GM19043 (cell line): ENCODE data around the gene DHX38.
"Not testable (repeated sequence)": the region's sequence is repeated elsewhere in the genome, so short reads cannot be mapped to it uniquely, and the experiment has no call there.

Source experiments
- ATAC-seq: cut with Tn5 transposase; IDR thresholded peaks from one replicate; pipeline ENCODE4 v1.9.1; 2021; ENCODE audit warnings: low read depth; ENCODE audit not compliant: unreplicated experiment

The DHX38 gene

DNA sequence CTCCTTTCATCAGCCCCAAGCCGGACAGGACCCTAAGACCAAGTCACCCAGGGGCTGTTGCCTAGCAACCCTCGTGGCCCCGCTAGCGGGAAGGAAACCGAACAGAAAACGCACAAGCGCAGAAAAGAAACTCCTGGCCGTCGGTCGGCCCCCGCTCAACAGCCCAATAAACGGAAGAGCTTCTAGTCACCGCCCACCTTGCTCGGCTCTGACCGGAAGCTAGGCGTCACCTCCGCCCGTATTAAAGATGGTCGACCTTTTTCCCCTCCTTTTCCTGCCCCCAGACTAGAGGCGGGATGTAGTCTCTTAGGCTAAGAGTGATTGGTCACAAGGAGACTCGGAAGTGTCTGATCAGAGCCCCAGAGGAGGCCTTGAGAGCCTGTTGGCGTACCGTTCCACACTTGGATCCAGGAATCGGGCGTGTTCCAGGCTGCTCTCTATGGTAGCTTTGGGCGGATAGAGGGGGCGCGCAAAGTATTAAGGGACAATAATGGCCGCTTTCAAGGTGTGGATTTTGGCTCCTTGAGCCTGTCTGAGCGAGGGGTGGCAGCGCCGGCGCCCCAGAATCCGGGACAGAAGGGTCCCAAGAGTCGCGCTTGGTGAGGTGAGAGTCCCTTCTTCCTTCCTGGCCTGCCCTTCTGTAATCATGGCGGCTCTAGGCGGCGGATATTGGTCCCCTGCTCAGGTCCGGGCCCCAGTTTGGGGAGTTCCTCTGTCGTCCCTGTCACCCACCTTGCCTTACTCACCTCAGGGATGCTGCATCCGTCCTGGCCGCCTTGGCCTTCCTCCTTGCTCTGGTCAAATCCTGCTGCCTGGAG, at the start of gene DHX38, which contains the start of gene TXNL4B:
Gene DHX38, plus strand, starts transcription at position 400 of the 818 bp plus-strand sequence. CDS start 2,311 bp downstream, outside the sequence.
Gene TXNL4B, minus strand, starts transcription at position 173 of the 818 bp plus-strand sequence. CDS start 2,871 bp downstream, outside the sequence.
- ATAC-seq = peak; percentile 98

DNA sequence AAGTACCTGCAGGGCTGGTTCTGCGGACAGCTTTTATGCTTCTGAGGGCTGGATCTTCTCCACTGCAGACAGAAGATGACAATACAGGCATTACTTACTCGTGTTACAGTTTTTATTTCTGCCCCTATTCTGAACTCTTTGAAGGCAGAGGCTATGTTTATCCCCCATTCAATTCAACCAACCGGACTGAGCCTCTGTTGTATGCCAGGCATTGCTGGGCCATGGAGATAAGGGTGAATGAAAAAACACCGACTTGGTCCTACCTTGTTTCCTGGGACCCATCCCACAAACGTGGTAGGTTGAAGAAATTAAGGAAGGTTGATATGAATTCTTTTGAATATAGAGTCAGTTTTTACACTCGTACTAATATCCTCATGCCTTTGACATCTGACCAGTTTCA, 49.4 kb upstream of the DHX38 start:
- ATAC-seq = no peak

DNA sequence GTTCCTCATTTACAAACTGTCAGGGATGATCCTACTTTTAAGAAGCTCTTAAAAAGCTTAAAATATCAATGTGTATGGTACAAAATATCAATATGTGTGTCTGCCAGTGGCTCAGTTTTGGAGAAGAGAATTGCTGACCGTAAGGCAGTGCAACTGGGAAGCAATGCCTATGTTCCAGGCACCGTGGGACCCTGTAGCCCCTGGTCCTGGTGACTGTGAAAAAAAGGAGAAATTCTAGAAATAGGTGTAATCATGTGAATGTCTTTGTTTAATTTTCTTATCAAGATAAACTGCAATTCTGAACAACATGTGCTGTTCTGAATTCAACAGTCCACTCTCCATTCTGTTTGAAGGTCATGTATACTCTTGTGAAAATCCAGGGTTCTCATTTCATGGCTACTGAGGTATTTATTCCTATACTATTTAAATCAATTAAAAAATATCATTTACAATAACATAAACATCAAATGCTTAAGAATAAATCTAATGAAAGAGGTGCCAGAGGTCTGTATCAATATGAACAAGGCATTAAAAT, 48.8 kb upstream of the DHX38 start:
- ATAC-seq = no peak

DNA sequence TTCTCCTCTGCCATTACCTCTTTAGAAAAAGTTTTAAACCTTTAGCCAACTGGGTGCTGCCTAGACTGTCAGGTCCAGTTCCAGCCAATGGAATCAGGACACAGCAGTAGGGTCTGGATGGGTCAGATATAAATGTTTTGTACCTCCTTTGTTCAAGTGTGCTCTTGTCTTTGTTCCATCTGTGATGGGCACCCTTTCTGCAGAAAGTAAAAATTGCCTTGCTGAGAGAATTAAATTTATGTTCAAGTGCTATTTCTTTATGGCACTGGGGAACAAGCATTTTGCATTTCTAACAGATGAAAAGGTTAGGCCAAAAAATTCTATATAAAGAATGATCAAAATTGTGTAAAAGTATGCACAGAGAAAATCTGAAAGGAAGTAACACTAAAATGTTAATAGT, 44.5 kb upstream of the DHX38 start:
- no peak for ATAC-seq

DNA sequence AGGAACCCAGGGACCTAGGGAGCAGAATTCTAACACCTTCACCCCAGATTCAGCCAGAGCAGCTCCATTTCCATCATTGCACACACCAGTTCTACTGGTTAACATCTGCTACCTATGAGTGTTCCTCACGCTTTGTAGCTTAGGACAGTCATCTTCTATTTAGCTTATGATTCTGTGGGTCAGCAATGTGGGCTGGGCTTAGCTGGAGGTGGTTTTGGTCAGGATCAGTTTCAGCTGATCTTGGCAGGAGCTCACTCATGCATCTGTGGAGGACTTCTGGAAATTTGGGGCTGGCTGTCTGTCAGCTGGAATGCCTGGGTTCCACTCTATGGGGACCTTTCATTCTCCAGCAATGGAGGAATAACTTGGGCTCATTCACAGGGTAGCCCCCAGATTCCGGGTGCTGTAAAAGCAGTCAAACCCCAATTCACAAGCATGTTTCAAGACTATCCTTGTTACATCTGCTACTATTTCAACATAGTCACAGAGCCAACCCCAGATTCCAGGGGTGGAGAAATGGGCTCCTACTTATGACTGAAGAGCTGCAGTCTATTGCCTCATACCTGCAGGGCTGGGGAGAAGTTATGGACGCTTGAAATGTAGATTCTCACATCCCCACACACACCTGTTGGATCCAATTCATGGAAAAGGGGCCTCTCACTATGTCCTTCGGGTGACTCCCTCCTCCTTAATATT, 42.7 kb upstream of the DHX38 start:
- no peak for ATAC-seq

DNA sequence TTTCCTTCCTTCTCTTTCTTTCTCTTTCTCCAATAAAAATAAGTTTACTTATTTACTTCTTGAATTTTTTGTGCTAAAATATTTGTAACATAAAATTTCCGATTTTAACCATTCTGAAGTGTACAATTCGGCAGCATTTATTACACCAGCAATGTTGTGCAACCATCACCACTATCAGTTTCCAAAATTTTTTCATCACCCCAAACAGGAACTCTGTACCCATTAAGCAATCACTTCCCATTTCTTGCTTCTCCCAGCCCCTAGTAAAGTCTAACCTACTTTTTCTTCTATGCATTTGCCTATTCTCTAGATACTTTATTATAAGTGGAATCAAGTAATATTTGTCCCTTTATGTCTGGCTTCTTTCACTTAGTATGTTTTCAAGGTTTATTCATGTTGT, 41.8 kb upstream of the DHX38 start:
- no peak for ATAC-seq

DNA sequence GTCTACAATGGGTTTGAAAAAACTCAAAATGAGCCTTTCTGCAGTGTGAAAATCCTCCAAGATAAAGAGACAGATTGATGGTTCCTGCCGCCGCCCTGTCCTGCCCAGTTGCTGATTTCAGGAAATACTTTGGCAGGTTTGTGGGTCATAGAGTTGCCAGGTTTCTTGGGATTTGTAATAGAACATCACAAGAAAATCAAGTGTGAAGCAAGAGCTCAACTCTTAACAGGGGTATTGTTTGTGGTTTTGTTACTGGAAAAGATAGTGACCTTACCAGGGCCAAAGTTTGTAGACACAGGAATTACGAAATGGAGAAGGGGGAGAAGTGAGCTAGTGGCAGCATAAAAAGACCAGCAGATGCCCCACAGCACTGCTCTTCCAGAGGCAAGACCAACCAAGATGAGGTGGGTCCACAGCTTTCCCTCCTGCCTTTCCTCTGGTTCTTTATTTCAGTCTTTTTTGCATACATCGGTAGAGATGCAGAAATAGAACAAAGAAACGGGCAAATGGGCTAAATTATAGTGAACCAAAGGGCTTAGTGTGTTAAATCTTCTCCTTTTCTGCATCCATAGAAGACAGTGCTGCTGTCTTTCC, 39.3 kb upstream of the DHX38 start, which contains the start of gene HP:
Gene HP, plus strand, starts transcription at position 252 of the 594 bp plus-strand sequence. Its CDS starts 148 bp downstream, at position 400.
- ATAC-seq = not testable (repeated sequence)

DNA sequence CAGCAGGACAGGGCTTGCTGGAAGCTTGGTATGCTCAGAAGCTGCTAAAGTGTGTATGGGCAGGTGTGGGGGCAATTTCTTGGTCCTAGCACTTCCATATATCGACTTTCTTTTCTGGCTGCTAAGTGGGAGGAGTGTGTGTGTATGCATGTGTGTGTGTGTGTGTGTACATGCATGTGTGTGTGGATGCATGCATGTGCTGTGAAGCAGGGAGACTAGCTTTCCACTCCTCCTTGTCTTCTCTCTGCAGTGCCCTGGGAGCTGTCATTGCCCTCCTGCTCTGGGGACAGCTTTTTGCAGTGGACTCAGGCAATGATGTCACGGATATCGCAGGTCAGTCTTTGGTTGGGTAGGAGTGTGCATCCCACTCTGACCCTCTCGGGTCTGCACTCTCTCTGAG, 37.7 kb upstream of the DHX38 start:
- ATAC-seq = no peak

DNA sequence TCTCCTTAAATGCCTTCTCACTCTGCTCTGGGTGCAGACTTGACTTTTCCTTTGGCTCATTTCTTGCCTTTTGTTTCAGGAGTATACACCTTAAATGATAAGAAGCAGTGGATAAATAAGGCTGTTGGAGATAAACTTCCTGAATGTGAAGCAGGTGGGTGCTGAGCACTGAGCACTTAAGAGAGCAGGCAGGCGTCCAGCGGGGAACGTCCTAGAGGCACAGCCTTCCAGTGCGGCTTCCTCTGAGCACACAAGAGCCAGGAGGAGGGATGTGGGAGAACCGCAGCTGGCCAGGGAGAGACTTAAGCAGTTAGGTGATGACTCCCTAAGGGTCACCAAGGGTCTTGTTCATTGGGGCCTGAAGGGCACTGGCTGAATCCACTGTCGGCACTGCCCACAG, 36.3 kb upstream of the DHX38 start:
- ATAC-seq = not testable (repeated sequence)

DNA sequence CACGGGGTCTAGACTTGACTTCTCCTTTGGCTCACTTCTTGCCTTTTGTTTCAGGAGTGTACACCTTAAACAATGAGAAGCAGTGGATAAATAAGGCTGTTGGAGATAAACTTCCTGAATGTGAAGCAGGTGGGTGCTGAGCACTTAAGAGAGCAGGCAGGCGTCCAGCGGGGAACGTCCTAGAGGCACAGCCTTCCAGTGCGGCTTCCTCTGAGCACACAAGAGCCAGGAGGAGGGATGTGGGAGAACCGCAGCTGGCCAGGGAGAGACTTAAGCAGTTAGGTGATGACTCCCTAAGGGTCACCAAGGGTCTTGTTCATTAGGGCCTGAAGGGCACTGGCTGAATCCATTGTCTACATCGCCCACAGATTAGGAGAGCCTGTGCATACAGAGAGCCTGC, 34.6 kb upstream of the DHX38 start:
- ATAC-seq = not testable (repeated sequence)

DNA sequence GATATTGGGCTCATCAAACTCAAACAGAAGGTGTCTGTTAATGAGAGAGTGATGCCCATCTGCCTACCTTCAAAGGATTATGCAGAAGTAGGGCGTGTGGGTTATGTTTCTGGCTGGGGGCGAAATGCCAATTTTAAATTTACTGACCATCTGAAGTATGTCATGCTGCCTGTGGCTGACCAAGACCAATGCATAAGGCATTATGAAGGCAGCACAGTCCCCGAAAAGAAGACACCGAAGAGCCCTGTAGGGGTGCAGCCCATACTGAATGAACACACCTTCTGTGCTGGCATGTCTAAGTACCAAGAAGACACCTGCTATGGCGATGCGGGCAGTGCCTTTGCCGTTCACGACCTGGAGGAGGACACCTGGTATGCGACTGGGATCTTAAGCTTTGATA, 33.2 kb upstream of the DHX38 start:
- ATAC-seq = no peak

DNA sequence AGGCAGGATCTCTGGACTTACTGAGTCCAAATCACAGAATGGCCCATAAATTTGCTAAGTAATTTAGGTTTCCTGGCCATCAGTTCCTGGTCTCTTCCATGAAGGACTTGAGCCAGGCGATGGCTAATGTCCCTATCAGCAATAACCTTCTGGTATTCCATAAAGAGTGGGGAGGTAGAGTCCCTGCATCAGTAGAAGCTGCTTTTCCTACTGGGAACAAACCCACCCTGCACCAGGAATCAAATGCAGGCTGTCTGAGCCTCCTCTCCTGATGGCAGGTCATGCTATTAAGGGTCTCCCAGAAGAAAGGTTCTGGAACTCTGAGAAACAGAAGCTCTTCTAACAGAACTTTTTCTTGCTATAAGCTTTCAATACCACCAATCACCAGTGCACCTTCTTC, 32.1 kb upstream of the DHX38 start:
- ATAC-seq = no peak

DNA sequence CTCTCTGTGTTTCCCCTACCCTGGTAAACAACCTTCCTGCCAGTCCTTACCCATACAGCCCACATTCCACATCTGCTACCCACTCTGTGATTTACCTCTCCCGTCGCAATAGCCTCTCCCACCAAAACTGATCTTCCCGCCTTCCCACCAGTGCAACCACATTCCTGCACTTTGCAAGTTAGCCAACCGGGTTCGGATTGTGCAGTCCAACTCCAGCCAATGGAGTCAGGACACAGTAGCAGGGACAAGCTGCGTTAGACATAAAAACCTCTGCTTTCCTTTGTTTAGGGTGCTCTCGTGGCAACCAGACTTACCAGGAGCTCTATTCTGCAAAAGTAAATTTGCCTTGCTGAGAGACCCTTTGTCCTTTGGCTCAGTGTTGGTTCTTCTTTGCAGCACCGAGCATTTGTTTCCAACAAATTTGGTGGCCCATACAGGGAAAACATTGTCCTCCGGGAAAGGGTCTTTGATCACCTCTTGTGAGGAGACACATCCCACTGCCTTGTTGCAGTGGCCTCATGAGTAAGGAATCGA, 29.2 kb upstream of the DHX38 start:
- ATAC-seq = no peak

DNA sequence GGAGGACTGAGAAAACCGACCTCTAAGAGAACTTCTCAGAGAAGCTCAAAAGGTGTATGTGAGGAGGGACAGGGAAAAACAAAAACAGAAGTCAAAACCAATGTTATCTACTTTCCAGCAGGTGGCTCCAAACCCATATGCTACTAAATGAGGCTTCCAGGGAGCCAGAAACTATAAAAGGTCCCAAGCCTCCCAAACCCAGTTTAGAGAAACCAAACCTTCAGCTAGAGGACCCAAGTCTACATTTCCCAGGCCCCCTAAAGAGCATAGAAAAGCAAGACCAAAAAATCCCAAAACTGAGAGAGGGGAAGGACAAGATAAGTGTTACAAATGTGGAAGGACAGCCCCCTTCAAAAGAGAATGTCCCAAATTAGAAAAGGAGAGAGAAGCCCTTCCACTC, 26.9 kb upstream of the DHX38 start:
- ATAC-seq = peak; percentile 56

DNA sequence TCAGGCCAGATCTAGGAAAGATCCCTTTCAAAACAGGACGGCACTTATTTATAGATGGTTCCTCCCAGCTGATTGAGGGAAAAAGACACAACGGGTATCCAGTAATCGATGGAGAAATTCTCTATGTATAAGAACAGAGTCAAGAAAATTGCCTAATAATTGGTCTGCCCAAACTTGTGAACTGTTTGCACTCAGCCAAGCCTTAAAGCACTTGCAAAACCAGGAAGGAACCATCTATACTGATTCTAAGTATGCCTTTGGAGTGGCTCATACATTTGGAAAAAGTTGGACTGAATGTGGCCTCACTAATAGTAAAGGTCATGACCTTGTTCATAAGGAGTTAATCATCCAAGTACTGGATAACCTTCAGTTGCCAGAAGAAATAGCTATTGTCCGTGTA, 24.7 kb upstream of the DHX38 start:
- ATAC-seq = no peak

DNA sequence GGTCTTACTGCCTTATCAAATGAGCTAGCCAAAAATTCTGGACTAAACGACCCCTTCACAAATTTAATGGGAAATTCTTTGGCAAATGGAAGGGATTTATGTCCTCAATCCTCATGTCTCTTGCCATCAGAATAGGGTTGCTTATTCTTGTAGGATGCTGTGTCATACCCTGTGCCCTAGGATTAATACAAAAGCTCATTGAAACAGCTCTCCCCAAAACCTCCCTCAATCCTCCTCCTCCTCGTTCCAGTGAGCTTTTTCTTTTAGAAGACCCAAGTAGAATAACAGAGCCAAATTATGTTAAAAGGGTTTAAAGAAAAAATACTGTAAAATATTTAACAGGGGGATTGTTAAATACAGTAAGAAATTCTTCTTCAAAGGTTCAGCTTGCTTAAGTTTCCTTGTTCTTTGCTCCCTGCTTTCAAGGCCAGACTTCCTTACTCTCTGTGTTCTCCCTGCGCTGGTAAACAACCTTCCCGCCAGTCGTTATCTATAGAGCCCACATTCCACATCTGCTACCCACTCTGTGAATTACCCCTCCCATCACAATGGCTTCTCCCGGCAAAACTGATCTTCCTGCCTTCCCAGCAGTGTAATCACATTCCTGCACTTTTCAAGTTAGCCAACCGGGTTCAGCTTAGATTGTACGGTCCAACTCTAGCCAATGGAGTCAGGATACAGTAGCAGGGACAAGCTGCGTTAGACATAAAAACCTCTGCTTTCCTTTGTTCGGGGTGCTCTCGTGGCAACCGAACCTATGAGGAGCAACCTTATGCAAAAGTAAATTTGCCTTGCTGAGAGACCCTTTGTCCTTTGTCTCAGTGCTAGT, 20.9 kb upstream of the DHX38 start:
- no peak for ATAC-seq

DNA sequence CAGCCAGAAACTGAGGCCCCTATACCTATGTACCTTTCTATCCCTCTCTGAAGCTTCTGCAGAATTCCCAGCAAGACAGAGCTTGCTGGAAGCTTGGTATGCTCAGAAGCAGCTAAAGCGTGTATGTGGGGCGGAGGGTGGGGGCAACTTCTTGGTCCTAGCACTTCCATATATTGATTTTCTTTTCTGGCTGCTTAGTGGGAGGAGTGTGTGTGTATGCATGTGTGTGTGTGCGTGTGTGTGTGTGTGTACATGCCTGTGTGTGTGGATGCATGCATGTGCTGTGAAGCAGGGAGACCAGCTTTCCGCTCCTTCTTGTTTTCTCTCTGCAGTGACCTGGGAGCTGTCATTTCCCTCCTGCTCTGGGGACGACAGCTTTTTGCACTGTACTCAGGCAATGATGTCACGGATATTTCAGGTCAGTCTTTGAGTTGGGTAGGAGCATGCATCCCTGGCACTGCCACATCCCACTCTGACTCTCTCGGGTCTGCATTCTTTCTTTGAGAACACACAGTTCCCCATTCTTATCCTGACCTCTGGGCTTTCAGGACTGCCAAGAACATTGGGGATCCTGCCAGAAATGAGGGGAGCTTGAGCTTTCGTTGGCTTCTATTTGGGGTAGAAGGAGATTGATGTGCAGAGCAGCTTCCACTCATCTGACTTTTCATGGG, 20.0 kb upstream of the DHX38 start:
- ATAC-seq = no peak

DNA sequence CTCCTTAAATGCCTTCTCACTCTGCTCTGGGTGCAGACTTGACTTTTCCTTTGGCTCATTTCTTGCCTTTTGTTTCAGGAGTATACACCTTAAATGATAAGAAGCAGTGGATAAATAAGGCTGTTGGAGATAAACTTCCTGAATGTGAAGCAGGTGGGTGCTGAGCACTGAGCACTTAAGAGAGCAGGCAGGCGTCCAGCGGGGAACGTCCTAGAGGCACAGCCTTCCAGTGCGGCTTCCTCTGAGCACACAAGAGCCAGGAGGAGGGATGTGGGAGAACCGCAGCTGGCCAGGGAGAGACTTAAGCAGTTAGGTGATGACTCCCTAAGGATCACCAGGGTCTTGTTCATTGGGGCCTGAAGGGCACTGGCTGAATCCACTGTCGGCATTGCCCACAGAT, 18.6 kb upstream of the DHX38 start:
- not testable (repeated sequence) for ATAC-seq

DNA sequence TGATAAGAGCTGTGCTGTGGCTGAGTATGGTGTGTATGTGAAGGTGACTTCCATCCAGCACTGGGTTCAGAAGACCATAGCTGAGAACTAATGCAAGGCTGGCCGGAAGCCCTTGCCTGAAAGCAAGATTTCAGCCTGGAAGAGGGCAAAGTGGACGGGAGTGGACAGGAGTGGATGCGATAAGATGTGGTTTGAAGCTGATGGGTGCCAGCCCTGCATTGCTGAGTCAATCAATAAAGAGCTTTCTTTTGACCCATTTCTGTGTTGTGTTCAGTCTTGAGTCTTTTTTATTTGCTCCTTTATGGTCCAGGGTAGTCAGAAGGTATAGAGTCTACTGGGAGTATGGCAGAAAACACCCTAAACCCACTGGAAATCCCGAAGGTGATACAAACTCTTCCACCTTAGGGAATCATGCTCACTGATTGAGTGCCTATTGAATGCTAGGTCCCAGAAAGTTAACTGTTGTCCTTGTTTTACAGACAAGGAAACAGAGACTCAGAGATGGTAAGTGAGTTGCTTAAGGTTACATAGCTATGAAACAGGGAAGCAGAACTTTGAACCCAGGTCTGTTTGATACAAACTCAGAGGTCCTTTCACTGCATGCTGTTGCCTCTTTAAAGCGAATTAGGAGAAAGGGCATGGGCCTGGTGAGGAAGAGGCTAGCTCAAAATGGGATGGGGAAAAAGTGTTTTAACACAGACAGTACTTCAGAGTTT, 16.5 kb upstream of the DHX38 start:
- ATAC-seq = not testable (repeated sequence)
